Measurements from ENCODE around the gene DST.

DNA sequence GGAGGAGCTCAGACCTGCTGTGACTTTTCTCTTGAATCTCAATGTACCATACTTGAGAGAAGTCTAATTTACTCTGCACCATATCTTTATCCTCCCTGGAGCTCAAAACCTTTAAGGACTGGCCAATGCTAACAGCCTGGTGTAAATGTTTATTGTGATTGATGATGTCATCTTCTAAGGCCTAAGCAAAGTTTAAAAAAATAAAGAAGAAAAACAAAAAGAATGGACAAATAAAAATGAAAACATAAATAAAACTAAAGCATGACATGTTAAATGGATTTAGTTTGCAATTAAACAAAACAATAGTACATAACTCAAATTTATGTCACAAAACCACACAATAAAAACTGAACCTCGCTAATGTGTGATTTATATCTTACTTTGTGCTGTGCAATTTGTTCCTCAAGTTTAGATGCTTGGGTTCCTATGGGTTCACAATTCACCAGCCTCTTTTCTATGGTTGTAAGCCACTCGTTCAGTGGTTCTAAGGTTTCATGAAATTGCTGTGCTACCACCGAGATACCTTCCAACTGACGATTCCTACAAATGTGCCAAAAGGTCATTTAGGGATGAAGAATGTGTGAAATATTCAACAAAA, 113.0 kb downstream of the DST start:
- TF ChIP-seq, protein P1, sequence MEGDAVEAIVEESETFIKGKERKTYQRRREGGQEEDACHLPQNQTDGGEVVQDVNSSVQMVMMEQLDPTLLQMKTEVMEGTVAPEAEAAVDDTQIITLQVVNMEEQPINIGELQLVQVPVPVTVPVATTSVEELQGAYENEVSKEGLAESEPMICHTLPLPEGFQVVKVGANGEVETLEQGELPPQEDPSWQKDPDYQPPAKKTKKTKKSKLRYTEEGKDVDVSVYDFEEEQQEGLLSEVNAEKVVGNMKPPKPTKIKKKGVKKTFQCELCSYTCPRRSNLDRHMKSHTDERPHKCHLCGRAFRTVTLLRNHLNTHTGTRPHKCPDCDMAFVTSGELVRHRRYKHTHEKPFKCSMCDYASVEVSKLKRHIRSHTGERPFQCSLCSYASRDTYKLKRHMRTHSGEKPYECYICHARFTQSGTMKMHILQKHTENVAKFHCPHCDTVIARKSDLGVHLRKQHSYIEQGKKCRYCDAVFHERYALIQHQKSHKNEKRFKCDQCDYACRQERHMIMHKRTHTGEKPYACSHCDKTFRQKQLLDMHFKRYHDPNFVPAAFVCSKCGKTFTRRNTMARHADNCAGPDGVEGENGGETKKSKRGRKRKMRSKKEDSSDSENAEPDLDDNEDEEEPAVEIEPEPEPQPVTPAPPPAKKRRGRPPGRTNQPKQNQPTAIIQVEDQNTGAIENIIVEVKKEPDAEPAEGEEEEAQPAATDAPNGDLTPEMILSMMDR (IDR thresholded peaks at IDR 0.05) = no peak
- TF ChIP-seq ZNF317 (CRISPR knock-in tag; IDR thresholded peaks at IDR 0.05; ENCODE audit: borderline replicate concordance, low read depth) (no peak), JUN (CRISPR knock-in tag; IDR thresholded peaks at IDR 0.05) (no peak), CREB1 (CRISPR knock-in tag; IDR thresholded peaks at IDR 0.05) (no peak), CBFB (CRISPR knock-in tag; IDR thresholded peaks at IDR 0.05; ENCODE audit: low read depth) (no peak), ETV6 (CRISPR knock-in tag; IDR thresholded peaks at IDR 0.05) (no peak), ELF4 (CRISPR knock-in tag; IDR thresholded peaks at IDR 0.05; ENCODE audit: low read depth) (no peak)
- TF ChIP-seq, protein P2, sequence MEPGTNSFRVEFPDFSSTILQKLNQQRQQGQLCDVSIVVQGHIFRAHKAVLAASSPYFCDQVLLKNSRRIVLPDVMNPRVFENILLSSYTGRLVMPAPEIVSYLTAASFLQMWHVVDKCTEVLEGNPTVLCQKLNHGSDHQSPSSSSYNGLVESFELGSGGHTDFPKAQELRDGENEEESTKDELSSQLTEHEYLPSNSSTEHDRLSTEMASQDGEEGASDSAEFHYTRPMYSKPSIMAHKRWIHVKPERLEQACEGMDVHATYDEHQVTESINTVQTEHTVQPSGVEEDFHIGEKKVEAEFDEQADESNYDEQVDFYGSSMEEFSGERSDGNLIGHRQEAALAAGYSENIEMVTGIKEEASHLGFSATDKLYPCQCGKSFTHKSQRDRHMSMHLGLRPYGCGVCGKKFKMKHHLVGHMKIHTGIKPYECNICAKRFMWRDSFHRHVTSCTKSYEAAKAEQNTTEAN (CRISPR knock-in tag; IDR thresholded peaks at IDR 0.05) = no peak
- TF ChIP-seq, protein P3, sequence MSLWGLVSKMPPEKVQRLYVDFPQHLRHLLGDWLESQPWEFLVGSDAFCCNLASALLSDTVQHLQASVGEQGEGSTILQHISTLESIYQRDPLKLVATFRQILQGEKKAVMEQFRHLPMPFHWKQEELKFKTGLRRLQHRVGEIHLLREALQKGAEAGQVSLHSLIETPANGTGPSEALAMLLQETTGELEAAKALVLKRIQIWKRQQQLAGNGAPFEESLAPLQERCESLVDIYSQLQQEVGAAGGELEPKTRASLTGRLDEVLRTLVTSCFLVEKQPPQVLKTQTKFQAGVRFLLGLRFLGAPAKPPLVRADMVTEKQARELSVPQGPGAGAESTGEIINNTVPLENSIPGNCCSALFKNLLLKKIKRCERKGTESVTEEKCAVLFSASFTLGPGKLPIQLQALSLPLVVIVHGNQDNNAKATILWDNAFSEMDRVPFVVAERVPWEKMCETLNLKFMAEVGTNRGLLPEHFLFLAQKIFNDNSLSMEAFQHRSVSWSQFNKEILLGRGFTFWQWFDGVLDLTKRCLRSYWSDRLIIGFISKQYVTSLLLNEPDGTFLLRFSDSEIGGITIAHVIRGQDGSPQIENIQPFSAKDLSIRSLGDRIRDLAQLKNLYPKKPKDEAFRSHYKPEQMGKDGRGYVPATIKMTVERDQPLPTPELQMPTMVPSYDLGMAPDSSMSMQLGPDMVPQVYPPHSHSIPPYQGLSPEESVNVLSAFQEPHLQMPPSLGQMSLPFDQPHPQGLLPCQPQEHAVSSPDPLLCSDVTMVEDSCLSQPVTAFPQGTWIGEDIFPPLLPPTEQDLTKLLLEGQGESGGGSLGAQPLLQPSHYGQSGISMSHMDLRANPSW (CRISPR knock-in tag; conservative IDR thresholded peaks at IDR 0.05; ENCODE audit: low read depth) = no peak
- TF ChIP-seq, protein P4, sequence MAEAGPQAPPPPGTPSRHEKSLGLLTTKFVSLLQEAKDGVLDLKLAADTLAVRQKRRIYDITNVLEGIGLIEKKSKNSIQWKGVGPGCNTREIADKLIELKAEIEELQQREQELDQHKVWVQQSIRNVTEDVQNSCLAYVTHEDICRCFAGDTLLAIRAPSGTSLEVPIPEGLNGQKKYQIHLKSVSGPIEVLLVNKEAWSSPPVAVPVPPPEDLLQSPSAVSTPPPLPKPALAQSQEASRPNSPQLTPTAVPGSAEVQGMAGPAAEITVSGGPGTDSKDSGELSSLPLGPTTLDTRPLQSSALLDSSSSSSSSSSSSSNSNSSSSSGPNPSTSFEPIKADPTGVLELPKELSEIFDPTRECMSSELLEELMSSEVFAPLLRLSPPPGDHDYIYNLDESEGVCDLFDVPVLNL (CRISPR knock-in tag; IDR thresholded peaks at IDR 0.05; ENCODE audit: borderline replicate concordance, low read depth) = no peak

Data from WTC11 (cell line).